SK-N-MC (cell line): ENCODE data around the gene PLEKHA5.

Source experiments
- DNase-seq: peaks from one replicate; pipeline ENCODE4 v3.0.0-alpha.2; 2011; ENCODE audit warnings: low read depth, low spot score
- H3K27ac ChIP-seq: fragments of 200-600 bp; sonication (generic); 2 replicates; pipeline ENCODE4 v1.5.1; 2016; ENCODE audit warnings: mixed run types
- H3K36me3 ChIP-seq: fragments of 200-600 bp; sonication (generic); 2 replicates; pipeline ENCODE4 v1.6.1; 2017; ENCODE audit warnings: antibody characterized with exemption, low read length, mixed read lengths; ENCODE audit not compliant: insufficient read depth
- H3K4me3 ChIP-seq: fragments of 200-600 bp; sonication (generic); 2 replicates; pipeline ENCODE4 v1.5.1; 2016
- H3K9ac ChIP-seq: fragments of 200-600 bp; sonication (generic); 2 replicates; pipeline ENCODE4 v1.8.0; 2017; ENCODE audit warnings: mixed run types, mixed read lengths; ENCODE audit not compliant: insufficient read length
- H3K9me3 ChIP-seq: fragments of 200-600 bp; sonication (generic); 2 replicates; pipeline ENCODE4 v1.6.1; 2017; ENCODE audit warnings: low read depth, mild to moderate bottlenecking, antibody characterized with exemption, low read length, moderate library complexity, mixed read lengths
- EZH2 ChIP-seq: fragments of 200-600 bp; sonication (generic); IDR thresholded peaks from one replicate; pipeline ENCODE4 v1.6.1; 2017; ENCODE audit warnings: antibody characterized with exemption
- FOXP2 ChIP-seq: optimal IDR thresholded peaks from 2 replicates; pipeline ENCODE3; 2011; ENCODE audit warnings: mild to moderate bottlenecking, moderate library complexity; ENCODE audit not compliant: insufficient read depth; ENCODE audit errors: extremely low read length, control extremely low read depth
- POLR2AphosphoS5 ChIP-seq: IDR thresholded peaks from 2 replicates; pipeline ENCODE4 v1.6.1; 2012; ENCODE audit warnings: mild to moderate bottlenecking, low read depth, low read length, borderline replicate concordance

The PLEKHA5 gene

DNA sequence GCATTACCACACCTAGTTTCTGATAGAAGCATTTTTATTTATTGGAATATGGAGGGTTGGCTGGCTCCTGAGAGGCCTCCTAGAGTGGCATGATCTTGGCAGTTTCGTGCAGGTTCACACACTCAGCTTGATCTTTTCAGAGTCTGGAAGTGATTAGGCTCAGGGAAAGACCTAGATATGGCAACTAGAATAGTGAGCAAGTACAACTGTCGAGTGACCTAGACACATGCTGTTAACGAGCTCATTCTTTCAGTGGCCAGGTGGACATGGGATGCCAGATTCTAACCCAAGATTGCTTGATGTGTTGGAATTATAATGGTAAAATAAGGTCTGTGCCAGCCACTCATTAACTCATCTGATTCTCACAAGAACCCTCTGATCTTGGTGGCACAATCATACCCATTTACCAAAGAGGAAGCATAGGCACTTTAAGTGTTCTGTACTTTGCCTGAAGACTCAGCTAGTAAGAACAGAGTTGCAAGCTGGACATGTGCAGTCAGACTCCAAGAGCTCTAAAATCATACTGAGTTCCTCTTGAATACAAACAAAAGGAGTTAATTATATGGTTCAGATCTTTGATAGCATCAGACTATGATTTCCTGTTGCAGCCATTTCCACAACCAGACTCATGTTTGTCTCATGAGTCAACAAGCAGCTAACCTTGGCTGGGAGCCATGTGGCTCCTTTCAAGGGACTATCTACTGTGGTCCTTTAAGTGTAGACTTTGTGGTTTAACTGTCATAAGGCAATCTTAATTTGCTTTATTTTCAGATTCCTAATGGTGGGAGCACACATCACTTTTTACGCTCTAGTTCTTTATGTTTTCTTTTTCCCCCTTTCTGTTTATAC, 144.2 kb downstream of the PLEKHA5 start:
- peak overlapping the region; percentile 7; the same call in 1 of the 2 replicates for H3K27ac ChIP-seq
- peak; percentile 80 for TF ChIP-seq FOXP2
- TF ChIP-seq EZH2: no peak
- TF ChIP-seq POLR2AphosphoS5: peak; percentile 60; the same call in 1 of the 2 replicates
- H3K9me3 ChIP-seq: no peaks in the 10 kb centered on the region
- H3K4me3 ChIP-seq: peak overlapping the region; percentile 10; the same call in 1 of the 2 replicates
- DNase-seq: peak; percentile 91
- no peak overlapping the region for H3K9ac ChIP-seq
- 0 out of 2 replicates have a peak, but pooled peaks cover 4% of the 10 kb centered on the region for H3K36me3 ChIP-seq

DNA sequence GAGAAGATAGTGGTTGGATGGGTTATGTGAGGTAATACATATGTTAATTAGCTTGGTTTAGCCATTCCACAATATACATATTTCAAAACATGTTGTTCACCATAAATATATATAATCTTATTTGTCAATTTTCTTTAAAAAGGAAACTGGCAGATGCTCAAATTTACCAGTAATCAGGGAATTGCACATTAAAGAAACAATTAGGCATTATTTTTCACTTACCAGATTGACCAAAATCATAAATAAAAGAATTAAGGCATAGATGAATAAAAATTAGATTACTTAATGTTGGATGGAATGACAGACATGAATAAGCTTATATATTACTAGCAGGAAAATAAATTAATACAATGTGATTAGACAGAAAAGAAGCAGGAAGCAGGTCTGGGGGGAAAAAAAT, 147.2 kb downstream of the PLEKHA5 start:
- H3K27ac ChIP-seq: peak overlapping the region; percentile 22; the same call in 1 of the 2 replicates
- H3K4me3 ChIP-seq: no peak overlapping the region
- no peaks in the 10 kb centered on the region for H3K9me3 ChIP-seq
- TF ChIP-seq POLR2AphosphoS5: no peak
- TF ChIP-seq EZH2: no peak
- no peak for TF ChIP-seq FOXP2
- DNase-seq: no peak
- 0 out of 2 replicates have a peak, but pooled peaks cover 4% of the 10 kb centered on the region for H3K36me3 ChIP-seq
- peak overlapping the region; percentile 23 for H3K9ac ChIP-seq

DNA sequence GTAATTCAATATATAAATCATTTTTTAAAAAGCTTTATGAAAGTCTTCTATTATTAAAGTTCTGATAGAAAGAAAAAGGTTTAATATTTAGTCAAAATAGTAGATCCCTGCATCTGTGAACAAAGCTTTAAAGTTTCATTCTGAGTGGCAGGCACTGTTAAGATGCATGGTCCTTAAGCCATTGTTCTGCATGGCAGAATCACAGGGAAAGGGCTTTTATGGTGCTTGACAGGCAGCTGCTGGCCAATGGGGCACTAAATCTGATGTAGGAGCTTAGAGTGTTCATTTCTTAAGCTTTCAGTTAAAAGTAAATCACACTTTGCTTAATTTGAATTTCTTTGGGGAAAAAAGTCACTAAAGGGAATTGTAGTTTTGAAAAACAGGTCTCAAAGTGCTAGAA, 148.2 kb downstream of the PLEKHA5 start:
- Histone ChIP-seq H3K27ac (no peak overlapping the region), H3K9me3 (no peaks in the 10 kb centered on the region), H3K9ac (no peak overlapping the region), H3K36me3 (0 out of 2 replicates have a peak, but pooled peaks cover 4% of the 10 kb centered on the region), H3K4me3 (no peak overlapping the region)
- TF ChIP-seq EZH2 (no peak), FOXP2 (no peak), POLR2AphosphoS5 (no peak)
- no peak for DNase-seq

DNA sequence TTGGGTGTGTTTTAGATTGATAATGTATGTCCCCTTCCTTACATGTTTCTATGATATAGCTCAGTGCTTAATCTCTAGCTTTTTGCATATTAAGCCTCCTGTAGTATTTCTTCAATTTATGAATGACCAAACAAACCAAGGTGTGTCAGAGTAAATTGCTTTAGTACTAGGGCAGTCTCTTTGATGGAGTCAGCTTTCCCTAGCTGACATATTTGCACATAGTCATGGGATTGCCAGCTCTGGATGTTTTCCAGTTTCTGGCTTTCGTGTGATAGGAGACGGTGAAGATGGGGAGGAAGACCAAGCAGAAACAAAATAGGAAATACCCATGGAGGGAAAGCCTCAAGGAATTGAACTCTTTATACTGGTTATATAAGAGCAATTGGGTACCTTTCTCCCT, 148.9 kb downstream of the PLEKHA5 start:
- H3K4me3 ChIP-seq: no peak overlapping the region
- TF ChIP-seq POLR2AphosphoS5 (no peak), FOXP2 (no peak), EZH2 (no peak)
- no peak overlapping the region for H3K9ac ChIP-seq
- H3K36me3 ChIP-seq: 0 out of 2 replicates have a peak, but pooled peaks cover 4% of the 10 kb centered on the region
- H3K9me3 ChIP-seq: no peaks in the 10 kb centered on the region
- no peak overlapping the region for H3K27ac ChIP-seq
- no peak for DNase-seq

DNA sequence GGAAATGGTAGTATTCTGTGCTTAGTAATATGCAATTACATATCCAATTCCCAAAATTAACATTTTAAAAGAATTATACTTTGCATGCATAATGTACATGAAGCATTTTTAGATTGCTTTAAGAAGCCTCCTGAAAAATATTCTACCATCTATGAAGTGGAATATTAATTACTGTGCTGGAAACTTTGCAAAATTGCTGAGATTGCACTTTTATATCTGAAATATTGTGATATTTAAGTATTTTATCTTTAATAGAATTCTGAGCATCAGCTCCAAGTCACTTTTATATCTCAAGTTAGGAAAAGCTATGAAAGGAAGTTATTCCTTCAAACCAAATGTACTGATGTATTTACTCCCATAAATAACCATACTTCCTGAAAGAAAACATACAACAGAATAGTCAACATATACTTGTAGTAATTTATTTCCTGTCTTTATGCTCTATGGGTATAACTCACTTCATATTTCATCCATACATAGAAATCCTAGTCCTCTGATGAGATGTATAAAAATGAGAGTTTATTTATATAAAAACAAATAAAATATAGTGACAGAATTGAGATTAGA, 152.7 kb downstream of the PLEKHA5 start:
- H3K9ac ChIP-seq: no peak overlapping the region
- TF ChIP-seq EZH2 (no peak), FOXP2 (peak; percentile 69)
- peak overlapping the region; percentile 40; the same call in 1 of the 2 replicates for H3K27ac ChIP-seq
- H3K36me3 ChIP-seq: no peaks in the 10 kb centered on the region
- H3K9me3 ChIP-seq: no peaks in the 10 kb centered on the region
- H3K4me3 ChIP-seq: no peak overlapping the region
- DNase-seq: no peak

DNA sequence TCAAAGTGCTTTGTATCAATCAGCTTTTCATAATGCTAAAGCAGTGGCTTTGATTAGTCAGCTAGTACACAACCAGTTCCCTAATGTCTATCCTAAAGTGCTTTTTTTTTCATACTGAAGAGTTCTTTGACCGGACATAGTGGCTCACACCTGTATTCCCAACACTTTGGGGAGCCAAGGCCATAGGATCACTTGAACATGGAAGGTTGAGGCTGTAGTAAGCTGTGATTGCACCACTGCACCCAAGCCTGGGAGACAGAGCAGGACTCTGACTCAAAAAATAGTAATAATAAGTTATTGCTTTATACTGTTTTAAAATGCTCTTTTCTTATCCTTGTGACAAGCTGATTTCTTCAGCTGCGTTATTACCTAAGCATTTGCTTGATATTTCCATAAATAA, 155.1 kb downstream of the PLEKHA5 start:
- no peak overlapping the region for H3K4me3 ChIP-seq
- no peaks in the 10 kb centered on the region for H3K9me3 ChIP-seq
- DNase-seq: no peak
- no peak overlapping the region for H3K9ac ChIP-seq
- H3K36me3 ChIP-seq: no peaks in the 10 kb centered on the region
- no peak overlapping the region for H3K27ac ChIP-seq
- no peak for TF ChIP-seq FOXP2
- TF ChIP-seq EZH2: no peak
- TF ChIP-seq POLR2AphosphoS5: no peak

DNA sequence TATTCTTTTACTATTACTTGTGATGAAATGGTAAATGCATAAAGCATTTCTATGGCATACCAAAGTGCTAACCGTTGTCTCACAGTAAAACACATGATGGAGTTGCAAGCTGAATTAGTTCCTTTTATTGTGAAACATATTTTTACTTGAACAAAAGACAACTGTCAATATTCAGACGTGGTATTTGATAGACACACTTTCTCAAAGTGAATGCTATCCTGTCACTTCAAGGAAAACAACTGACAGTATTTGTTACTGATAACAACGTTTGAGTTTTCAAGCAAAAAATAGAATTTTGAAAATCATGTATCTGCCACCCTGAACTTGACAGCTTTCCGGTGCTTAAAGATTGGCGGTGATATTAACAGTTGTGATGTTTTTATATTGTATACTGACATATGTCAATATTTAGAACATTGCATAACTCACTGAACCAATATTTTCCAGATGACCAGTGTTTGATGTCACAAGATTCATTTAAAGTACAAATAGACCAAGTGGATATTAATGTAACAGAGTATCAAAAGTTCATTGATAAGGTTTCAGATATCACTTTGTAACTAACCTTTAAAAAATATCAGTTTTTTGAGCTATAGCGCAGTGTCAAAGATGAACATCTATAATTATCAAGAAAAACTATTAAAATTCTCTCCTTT, 156.4 kb downstream of the PLEKHA5 start:
- H3K36me3 ChIP-seq: no peaks in the 10 kb centered on the region
- DNase-seq: no peak

DNA sequence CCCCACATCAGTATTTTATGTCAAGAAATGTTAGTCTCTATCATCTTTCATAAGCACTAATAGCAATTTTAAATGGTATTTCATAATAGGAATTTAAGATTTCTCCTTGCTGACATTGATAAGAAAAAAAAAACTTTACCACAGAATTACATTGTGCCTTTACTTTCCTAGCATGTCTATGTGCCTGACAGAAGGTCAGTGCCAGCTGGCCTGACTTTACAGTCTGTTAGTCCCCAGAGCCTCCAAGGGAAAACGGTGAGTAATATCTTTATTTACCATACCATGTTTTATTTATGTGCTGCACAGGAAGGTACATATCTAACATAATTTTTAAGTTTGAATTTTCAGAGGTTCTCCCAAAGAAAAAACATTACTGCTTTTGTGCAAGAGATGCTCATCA, 157.8 kb downstream of the PLEKHA5 start:
- no peak overlapping the region for H3K27ac ChIP-seq
- no peak overlapping the region for H3K4me3 ChIP-seq
- H3K9ac ChIP-seq: no peak overlapping the region
- H3K9me3 ChIP-seq: no peaks in the 10 kb centered on the region
- TF ChIP-seq EZH2 (no peak), POLR2AphosphoS5 (no peak), FOXP2 (no peak)
- no peaks in the 10 kb centered on the region for H3K36me3 ChIP-seq
- no peak for DNase-seq

More for the DNA sequence above, 156.4 kb downstream of the PLEKHA5 start:
- Histone ChIP-seq H3K9ac (no peak overlapping the region), H3K27ac (no peak overlapping the region), H3K9me3 (no peaks in the 10 kb centered on the region), H3K4me3 (no peak overlapping the region)
- TF ChIP-seq POLR2AphosphoS5 (no peak), FOXP2 (no peak), EZH2 (no peak)
